ENCODE data around the gene TMEM156. TPM values are rescaled to one million over a fixed set of nuclear protein-coding genes. Genes with fewer than 3 reads are reported as not detected.

TMEM156 gene
- total RNA-seq, 6 donors from 2014 or later = 0.30 to 1.8 (median 1.0) TPM; not detected in 1

- DNase-seq = no peak
- no peaks in the 10 kb centered on the region for H3K36me3 ChIP-seq
- TF ChIP-seq POLR2AphosphoS5 (IDR thresholded peaks at IDR 0.05) (peak in 1 of 2 donors; percentile 10), CTCF (IDR thresholded peaks at IDR 0.05) (peak in 1 of 6 experiments; percentile 16), EP300 (IDR thresholded peaks at IDR 0.05) (no peak), POLR2A (IDR thresholded peaks at IDR 0.05) (peak in 1 of 4 donors; percentile 58)
- ATAC-seq (ENCODE audit: low FRiP score in 2 of 2) = peak; percentile 30 to 58
- H3K4me3 ChIP-seq = peak overlapping the region; percentile 57 to 98 (median 88)
- 2 to 4% methylated on average over 27 to 31 of the region's 82 CpGs for WGBS, 2 donors
- no peaks in the 10 kb centered on the region for H3K9me3 ChIP-seq
- H3K4me1 ChIP-seq = peaks cover 31 to 44% (median 37%) of the 10 kb centered on the region in 4 donors
- H3K27me3 ChIP-seq = no peaks in the 10 kb centered on the region
- peak overlapping the region; percentile 87 to 100 (median 95) for H3K27ac ChIP-seq
Observed at GRCh38 chr4:39044956-39045826, 13.0 kb upstream of the TMEM156 start.

- peaks cover 31 to 44% (median 37%) of the 10 kb centered on the region in 4 donors for H3K4me1 ChIP-seq
Observed at GRCh38 chr4:39044364-39044955, 12.3 kb upstream of the TMEM156 start.

GRCh38 chr4:39043861-39044363 lies 11.7 kb upstream of the TMEM156 start:
- TF ChIP-seq EP300 (IDR thresholded peaks at IDR 0.05) (peak in 1 of 4 donors; percentile 4), POLR2AphosphoS5 (IDR thresholded peaks at IDR 0.05) (no peak)
- no peaks in the 10 kb centered on the region for H3K27me3 ChIP-seq
- DNase-seq = no peak
- peak overlapping the region; percentile 87 to 100 (median 95) for H3K27ac ChIP-seq
- 5 to 8% methylated on average over 8 of the region's 8 CpGs for WGBS, 2 donors
- peak overlapping the region; percentile 57 to 98 (median 88) for H3K4me3 ChIP-seq
- no peak for ATAC-seq (ENCODE audit: low FRiP score in 2 of 2)
- peaks cover 31 to 38% (median 37%) of the 10 kb centered on the region in 4 donors for H3K4me1 ChIP-seq
- H3K36me3 ChIP-seq = no peaks in the 10 kb centered on the region
- H3K9me3 ChIP-seq = no peaks in the 10 kb centered on the region

More at GRCh38 chr4:39044364-39044955, 12.3 kb upstream of the TMEM156 start:
- H3K36me3 ChIP-seq = no peaks in the 10 kb centered on the region
- H3K27me3 ChIP-seq = no peaks in the 10 kb centered on the region
- peak overlapping the region; percentile 57 to 98 (median 88) for H3K4me3 ChIP-seq
- H3K9me3 ChIP-seq = no peaks in the 10 kb centered on the region
- ATAC-seq (ENCODE audit: low FRiP score in 2 of 2) = peak; percentile 93 to 94
- DNase-seq = peak; percentile 96 to 97
- H3K27ac ChIP-seq = peak overlapping the region; percentile 87 to 100 (median 95)
- TF ChIP-seq CTCF (IDR thresholded peaks at IDR 0.05) (no peak), EP300 (IDR thresholded peaks at IDR 0.05) (no peak), POLR2AphosphoS5 (IDR thresholded peaks at IDR 0.05) (peak; percentile 17 to 38), POLR2A (IDR thresholded peaks at IDR 0.05) (peak in 2 of 4 donors; percentile 18 to 47)
- 0 to 1% methylated on average over 8 to 21 of the region's 54 CpGs for WGBS, 2 donors

DNA sequence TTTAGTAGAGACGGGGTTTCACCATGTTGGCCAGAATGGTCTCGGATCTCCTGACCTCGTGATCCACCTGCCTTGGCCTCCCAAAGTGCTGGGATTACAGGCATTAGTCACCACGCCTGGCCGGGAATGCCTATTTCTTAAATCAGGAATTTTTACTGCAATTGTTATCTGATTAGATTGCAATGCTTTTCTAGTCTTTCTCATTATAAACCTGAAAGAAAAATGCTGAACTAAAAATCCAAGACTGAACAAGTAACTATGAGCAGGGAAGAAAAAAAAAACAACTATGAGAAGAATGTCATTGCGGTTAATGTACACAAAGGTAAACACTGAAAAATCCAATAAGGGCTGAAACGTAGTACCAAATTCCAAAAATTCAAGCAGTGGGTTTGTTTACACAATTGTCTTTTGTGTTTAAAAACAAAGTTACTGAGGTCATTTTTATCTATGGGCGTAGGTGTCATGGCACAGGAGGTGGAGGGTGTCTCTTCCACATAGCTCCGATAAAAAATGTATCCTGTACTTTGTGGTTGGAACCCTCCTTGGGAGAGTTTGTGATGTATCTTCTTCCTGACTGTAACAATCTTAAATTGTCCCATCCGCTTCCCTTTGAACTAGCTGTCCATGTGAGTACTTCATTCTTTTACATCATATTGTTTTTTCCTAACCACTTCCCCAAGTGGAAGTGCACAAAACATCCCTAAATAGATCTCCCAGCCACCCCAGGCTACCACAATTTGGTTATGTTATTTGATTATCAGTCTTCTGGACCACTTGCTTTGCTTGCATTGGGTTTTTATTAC lies 11.1 kb upstream of the TMEM156 start:
- no peak for DNase-seq
- TF ChIP-seq CTCF (IDR thresholded peaks at IDR 0.05) (no peak), POLR2AphosphoS5 (IDR thresholded peaks at IDR 0.05) (no peak), EP300 (IDR thresholded peaks at IDR 0.05) (no peak), POLR2A (IDR thresholded peaks at IDR 0.05) (no peak)
- Histone ChIP-seq H3K4me3 (peak overlapping the region in 2 of 4 donors; percentile 83 to 98), H3K27me3 (no peaks in the 10 kb centered on the region), H3K36me3 (no peaks in the 10 kb centered on the region), H3K4me1 (peaks cover 31 to 38% (median 34%) of the 10 kb centered on the region in 4 donors), H3K9me3 (no peaks in the 10 kb centered on the region), H3K27ac (peak overlapping the region; percentile 87 to 100 (median 95))
- WGBS, 2 donors = 37 to 44% methylated on average over 10 of the region's 10 CpGs
- ATAC-seq (ENCODE audit: low FRiP score in 2 of 2) = no peak

All from upper lobe of left lung (tissue), 6 donors.